H4 (cell line): ENCODE results near the gene H19. TPM values are rescaled to one million over a fixed set of nuclear protein-coding genes. Genes with fewer than 3 reads are reported as not detected.

Experiments used
- DNase-seq: peaks from one replicate; pipeline ENCODE4 v3.0.0-alpha.2; 2015; ENCODE audit warnings: low spot score
- total RNA-seq: library from RNA; depleted of rRNA; stranded (reverse); fragments of >200 nt; shearing (Covaris generic); gene quantifications from 2 replicates; pipeline ENCODE4 v1.2.3, GENCODE V29; 2014

H19 gene
- total RNA-seq, 1 experiment from 2014 or later = 0.23 TPM

DNA sequence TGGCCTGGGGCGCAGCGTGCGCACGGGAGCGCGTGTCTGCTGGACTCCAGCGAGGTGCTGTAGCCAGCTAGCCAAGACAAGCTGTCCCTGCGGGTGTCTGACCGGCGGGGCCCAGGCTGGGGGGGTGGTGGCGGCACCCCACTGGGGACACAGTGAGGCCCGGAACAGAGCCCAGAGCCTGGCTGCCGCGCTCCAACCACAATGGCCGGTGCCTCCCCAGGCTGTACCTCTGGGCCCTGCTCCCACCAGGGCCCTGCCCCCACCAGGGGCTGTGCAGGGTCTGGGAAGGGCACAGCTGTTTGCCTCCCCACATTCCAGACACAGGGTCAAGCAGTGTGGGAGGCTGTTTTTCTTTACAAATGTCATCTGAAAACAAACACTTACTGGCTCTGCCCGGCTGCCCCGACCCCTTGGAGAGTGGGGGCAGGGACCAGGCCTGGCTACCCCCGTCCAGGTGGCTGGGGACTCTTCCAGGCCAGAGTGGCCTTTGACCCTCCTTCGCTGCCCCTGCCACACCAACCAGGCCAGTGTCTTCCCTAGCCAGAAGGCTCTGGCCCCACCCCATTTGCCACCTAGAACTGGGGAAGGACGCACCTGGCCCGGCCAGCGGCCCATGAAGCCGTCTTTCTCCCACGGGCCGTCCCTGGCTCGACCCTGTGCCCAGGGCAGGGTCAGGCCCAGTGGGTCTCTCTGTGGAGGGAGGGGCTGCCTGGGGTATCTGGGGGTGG is 14.6 kb downstream of the H19 start:
- DNase-seq = no peak

- DNase-seq = no peak
Observed at GRCh38 chr11:1979607-1980006, 18.0 kb downstream of the H19 start.

- no peak for DNase-seq
Observed at GRCh38 chr11:1978720-1979473, 18.7 kb downstream of the H19 start.

DNA sequence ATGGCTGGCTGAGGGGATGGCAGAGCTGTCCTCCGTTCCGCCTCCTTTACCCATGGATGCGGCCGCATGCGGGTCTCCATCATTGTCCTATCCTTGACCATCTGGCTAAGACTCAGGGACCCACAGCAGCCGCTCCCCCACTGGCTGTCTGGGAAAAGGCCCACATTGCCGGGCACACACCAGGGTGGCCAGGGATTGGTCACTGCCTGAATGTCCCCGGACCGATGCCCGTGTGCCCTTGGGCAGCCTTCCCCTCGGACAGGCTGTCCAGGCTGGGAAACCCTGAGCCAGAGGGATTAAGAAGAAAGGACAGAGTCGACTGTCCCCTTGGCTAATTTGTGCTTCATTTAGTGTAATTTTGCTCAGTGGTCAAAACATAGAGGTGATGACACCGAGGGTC is 22.5 kb downstream of the H19 start:
- DNase-seq = no peak

GRCh38 chr11:1970956-1971355 is 26.7 kb downstream of the H19 start:
- DNase-seq = no peak

- DNase-seq = no peak
Observed at GRCh38 chr11:1969776-1970175, 27.9 kb downstream of the H19 start.

DNA sequence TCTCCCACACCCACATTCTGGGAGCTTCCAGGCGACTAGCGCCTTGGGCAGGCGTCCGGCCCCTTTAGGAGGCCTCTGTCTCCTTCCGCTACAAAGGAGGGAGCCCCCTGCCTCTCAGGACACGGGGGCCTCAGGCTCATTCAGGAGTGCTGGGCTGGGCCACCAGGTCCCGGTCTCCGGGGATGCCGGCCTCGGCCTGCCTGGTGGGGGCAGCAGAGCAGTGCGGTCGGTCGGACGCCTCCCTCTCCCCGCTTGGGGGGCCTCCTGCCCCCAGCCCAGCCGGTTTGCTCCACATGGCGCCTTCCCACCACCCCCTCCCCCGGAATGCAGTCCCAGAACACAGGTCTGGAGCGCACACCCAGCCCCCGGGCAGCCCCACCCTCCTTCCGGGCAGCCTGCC is 28.6 kb downstream of the H19 start:
- DNase-seq = no peak

- no peak for DNase-seq
Observed at GRCh38 chr11:1968454-1969002, 29.1 kb downstream of the H19 start.

DNA sequence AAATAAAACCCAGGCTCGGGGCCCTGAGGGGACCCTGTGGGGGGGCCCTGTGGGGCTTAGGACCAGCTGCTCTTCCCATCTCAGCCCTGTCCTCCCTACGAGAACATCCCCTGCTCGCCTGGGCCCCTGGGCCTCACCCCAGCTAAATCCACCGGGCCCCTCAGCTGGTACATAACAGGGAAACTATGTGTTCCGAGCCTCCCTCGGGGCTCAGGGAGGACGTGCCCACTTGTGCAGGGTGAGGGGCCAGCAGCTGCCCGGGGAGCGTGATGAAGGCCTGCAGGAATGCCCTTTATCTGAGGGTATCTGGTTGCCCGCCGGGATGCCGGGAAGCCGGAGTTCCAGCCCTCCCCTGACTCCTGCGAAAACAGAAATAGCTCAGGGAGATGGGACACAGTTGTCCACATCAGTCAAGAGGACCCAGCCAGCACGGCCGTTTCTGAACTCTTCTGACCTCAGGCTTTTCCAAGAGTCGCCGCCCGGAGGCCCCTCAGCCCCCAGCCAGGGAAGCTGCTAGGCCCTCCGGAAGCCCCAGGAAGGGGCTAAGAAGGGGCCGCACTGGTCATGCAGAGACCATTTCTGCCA is 29.9 kb downstream of the H19 start:
- DNase-seq = no peak

DNA sequence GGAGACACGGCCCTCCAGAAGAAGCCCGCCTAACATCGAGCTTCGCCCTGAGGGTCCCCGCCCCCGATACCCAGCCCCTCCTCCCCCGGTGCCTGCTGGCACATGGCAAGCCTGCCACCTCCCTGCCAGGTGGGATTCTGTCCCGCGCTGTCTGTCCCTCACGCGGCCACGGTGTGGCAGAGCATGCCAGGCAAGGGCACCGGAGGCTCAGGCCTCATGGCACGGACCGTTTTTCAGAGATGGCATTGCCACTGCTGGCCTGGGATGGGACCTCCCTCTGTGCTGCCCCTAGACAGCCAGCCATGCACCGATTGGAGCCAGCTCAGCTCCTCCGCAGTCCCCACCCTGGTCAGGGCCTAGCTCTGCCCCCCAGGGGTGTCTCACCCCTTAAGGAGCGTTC is 31.1 kb downstream of the H19 start:
- no peak for DNase-seq

GRCh38 chr11:1964955-1965354 is 32.7 kb downstream of the H19 start:
- DNase-seq = no peak

- DNase-seq = no peak
Observed at GRCh38 chr11:1964348-1964747, 33.3 kb downstream of the H19 start.

DNA sequence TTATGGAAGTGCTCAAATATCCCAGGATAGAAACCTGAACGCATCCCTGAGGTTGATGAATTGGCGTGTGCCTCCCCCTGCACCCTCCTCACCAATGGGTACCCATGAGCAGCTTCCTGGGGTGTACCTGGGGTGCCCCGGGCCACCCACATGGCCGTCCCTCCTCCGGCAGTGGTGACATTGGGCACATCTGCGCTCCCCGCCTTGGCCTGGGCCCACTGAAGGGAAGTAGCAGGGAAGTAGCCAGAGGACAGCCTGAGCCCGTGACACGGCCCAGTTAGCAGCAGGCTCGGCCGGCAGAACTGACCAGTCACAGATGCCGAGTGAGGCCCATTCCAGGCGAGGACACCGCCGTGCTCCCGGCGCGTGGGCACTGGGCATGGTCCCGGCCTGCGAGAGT is 33.8 kb downstream of the H19 start:
- DNase-seq = no peak

- no peak for DNase-seq
Observed at GRCh38 chr11:1959786-1960185, 37.9 kb downstream of the H19 start.

- no peak for DNase-seq
Observed at GRCh38 chr11:1958367-1958766, 39.3 kb downstream of the H19 start.

DNA sequence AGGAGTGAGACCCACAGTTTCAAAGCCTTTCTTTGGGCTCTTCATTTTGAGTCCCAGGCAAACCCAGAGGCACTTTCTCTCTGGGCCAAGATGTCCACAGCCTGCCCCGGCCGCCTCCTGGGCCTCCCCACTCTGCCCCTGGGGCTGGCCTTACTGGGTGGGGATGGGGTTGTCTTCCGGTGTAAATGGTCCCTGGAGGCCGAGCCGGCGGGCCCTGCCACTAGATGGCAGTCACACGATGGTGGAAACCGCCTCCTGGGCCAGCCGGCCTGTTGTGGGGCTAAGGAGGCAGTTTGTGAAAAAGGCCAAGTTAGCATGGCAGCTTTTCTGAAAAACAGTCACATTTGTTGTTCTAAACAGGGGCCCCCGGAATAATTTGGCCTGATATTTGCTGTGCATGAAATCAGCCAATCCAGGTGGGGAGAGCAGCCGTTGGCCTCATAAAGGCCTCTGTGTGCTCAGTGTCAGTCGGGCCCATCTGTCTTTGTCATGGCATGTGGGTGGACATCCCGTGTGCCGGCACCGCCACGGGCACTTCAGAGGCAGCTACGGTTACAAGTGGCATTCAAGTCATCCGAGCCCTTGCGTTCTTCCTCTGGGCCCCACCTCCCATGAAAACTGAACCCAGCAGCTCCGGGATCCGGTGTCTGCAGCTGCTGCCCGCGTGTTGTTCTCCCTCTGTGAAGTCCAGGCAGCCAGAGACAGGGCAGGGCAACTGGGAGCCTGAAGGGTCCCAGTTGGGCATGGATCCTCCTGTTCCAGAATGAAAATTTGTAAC is 44.0 kb downstream of the H19 start:
- DNase-seq = no peak

GRCh38 chr11:1952806-1953482 is 44.7 kb downstream of the H19 start:
- no peak for DNase-seq

DNA sequence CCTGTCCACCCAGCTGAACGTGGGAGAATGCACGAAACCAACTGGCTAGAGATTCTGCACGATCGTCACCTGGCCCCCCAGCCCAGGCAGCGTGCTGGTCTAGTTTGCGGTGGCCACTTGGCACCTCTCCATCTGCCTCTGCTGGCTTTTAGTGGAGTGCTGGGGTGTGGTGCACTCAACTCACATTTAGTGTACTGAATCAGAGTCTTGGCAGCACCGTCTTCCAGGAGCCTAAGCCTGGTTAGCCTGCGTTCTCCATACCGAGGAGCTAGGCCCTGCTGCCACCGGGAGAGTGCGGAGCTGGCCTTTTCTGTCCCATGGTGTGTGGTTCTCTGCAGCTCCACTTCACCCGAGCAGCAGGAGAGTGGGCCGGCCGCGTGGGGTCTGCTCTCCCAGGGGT is 47.7 kb downstream of the H19 start:
- no peak for DNase-seq

DNA sequence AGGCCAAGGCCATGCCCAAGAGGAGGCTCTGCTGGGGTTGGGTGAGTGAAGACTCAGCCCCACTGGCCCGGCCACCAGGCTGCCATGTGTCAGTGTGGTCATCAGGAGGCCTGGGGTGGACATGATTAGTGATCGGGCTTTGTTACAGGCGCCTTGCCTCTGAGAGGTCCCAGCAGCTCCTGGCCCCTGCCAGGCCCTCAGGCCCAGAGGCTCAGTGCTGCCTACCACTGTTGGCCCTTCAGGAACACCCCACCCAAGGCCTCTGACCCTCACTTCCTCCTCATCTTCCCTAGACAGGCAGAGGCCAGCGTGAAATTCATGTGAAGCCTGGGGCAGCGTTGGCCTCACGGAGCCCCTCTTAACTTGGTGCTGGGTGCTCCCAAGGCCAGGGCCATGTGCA is 48.3 kb downstream of the H19 start:
- no peak for DNase-seq

- no peak for DNase-seq
Observed at GRCh38 chr11:1948389-1948788, 49.3 kb downstream of the H19 start.

DNA sequence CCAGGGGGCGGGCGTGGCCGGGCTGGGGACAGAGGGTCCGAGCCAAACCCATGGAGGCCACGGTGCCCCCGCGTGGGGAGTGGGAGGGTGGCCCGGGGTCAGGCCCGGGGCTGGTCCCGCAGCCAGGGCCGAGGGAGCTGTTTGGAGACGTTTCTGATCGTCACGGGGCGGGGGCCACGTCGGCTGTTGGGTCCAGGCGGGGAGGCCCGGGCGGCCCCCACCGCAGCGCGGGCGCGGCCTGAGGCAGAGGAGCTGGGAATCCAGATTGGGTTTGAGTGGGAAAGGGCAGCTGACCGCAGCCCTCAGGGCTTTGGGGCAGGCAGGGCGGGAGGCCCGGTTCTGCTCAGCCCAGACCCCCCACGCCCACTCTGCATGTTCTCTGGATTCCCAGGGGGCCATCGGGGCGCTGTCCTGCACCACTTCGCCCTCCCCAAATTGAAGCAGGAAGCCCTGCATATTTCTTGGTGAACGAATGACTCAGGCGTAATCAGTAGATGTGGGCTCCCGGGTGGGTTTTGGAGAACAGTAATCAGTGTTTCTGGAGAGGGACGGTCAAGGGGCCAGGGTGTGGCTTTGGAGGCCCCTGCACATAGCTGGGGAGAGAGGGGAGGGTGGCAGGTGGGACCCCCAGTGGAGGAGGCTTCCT is 49.9 kb downstream of the H19 start:
- DNase-seq = no peak
